ENCODE data around the gene SLC12A9. TPM values are rescaled to one million over a fixed set of nuclear protein-coding genes. Genes with fewer than 3 reads are reported as not detected.
"Not testable (repeated sequence)": the region's sequence is repeated elsewhere in the genome, so short reads cannot be mapped to it uniquely, and the experiment has no call there.

Gene SLC12A9
- total and polyA plus RNA-seq, 11 donors, result 4.6 to 23.6 (median 7.0) TPM

DNA sequence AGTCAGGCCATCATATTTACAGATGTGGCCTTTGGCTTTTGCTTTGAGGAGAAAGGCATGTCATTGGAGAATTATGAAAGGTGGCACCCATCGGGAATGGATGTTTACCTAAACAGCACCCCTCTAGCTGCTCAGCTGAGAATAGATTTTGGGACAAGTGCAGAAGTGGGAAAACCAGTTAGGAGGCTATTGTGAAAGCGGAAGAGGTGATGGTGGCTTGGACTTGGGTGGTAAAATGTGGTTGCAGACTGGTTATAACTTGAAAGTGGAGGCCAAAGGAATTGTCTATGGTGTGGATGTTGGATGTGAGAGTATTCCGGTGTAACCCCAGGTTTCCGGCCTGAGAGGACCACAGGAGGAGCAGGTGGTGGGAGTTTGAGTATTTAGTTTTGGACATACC, 5.2 kb upstream of the SLC12A9 start:
- intact Hi-C loops (cut with DNase I), result loop anchor here in 1 of 10 donors (5.0 kb wide), 1 partner anchor 130 kb away; no protein-coding TSS in a partner anchor
- no peak for TF ChIP-seq POLR2A (IDR thresholded peaks at IDR 0.05)
- TF ChIP-seq, protein P1, sequence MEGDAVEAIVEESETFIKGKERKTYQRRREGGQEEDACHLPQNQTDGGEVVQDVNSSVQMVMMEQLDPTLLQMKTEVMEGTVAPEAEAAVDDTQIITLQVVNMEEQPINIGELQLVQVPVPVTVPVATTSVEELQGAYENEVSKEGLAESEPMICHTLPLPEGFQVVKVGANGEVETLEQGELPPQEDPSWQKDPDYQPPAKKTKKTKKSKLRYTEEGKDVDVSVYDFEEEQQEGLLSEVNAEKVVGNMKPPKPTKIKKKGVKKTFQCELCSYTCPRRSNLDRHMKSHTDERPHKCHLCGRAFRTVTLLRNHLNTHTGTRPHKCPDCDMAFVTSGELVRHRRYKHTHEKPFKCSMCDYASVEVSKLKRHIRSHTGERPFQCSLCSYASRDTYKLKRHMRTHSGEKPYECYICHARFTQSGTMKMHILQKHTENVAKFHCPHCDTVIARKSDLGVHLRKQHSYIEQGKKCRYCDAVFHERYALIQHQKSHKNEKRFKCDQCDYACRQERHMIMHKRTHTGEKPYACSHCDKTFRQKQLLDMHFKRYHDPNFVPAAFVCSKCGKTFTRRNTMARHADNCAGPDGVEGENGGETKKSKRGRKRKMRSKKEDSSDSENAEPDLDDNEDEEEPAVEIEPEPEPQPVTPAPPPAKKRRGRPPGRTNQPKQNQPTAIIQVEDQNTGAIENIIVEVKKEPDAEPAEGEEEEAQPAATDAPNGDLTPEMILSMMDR (IDR thresholded peaks at IDR 0.05), result no peak
- Histone ChIP-seq H3K36me3 (no peaks in the 10 kb centered on the region), H3K4me3 (no peak overlapping the region), H3K9me3 (no peaks in the 10 kb centered on the region), H3K4me1 (peaks cover 0 to 10% (median 7%) of the 10 kb centered on the region in 12 donors), H3K27me3 (no peaks in the 10 kb centered on the region), H3K27ac (no peak overlapping the region)
- 89 to 99% (median 98%) methylated on average over 4 of the region's 4 CpGs for WGBS, 4 donors
- no peak for DNase-seq
- ATAC-seq, result no peak

DNA sequence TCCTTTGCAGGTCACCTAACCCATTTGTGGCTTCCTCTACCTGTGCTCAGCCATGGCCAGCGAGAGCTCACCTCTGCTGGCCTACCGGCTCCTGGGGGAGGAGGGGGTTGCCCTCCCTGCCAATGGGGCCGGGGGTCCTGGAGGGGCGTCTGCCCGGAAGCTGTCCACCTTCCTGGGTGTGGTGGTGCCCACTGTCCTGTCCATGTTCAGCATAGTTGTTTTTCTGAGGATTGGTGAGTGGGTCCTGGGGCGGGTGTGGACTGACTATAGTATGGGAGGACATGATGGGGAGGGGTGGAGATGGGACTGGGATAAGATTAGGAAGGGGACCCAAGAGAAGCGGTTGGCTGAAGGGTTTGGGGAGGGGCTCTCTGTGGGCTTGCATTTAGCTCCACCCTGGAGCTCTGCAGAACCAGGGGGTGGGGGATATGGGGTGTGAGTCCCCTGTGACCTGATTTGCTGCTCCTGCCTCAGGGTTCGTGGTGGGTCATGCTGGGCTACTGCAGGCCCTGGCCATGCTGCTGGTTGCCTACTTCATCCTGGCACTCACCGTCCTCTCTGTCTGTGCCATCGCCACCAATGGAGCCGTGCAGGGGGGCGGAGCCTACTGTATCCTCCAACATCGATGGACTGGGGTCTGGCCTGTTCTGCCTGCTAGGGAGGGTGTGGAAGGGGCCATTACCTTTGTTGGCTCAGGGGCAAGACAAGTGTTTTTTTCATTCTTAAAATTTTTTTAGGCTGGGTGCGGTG, 1.8 kb downstream of the SLC12A9 start:
- intact Hi-C loops (cut with DNase I), result loop anchor here in 9 of 10 donors (5.0 to 10.0 kb wide), 4 partner anchors 57 to 380 kb away; partner anchors contain the start of genes POP7 (in 8 of the 9) and TSC22D4 (in 1 of the 9)
- ATAC-seq, result no peak

DNA sequence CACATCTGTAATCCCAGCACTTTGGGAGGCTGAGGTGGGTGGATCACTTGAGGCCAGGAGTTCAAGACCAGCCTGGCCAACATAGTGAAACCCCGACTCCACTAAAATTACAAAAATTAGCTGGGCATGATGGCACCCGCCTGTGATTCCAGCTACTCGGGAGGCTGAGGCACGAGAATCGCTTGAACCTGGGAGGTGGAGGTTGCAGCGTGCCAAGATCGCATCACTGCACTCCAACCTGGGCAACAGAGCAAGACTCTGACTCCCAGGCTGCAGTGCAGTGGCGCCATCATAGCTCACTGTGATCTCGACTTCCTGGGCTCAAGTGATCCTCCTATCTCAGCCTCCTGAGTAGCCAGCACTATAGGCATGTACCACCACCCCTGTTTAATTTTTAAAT, 2.4 kb downstream of the SLC12A9 start:
- WGBS, 4 donors, result 91 to 97% (median 95%) methylated on average over 9 of the region's 9 CpGs
- ATAC-seq, H3K27me3 ChIP-seq, H3K27ac ChIP-seq, H3K4me3 ChIP-seq, H3K9me3 ChIP-seq: not testable (repeated sequence)
- DNase-seq, result peak in 1 of 5 donors; percentile 16
- Histone ChIP-seq H3K36me3 (peaks cover 0 to 13% (median 0%) of the 10 kb centered on the region in 9 donors), H3K4me1 (peaks cover 0 to 21% (median 12%) of the 10 kb centered on the region in 12 donors)
- intact Hi-C loops (cut with DNase I), result loop anchor here in 9 of 10 donors (5.0 to 10.0 kb wide), 4 partner anchors 58 to 380 kb away; partner anchors contain the start of genes POP7 (in 8 of the 9) and TSC22D4 (in 1 of the 9)

More for the DNA sequence above, 1.8 kb downstream of the SLC12A9 start:
- no peak overlapping the region for H3K27ac ChIP-seq
- no peak overlapping the region for H3K4me3 ChIP-seq
- H3K27me3 ChIP-seq, result no peaks in the 10 kb centered on the region
- DNase-seq, result peak in 1 of 5 donors; percentile 38
- H3K4me1 ChIP-seq, result peaks cover 0 to 21% (median 12%) of the 10 kb centered on the region in 12 donors
- TF ChIP-seq POLR2A (IDR thresholded peaks at IDR 0.05), result no peak
- TF ChIP-seq, protein P1 (IDR thresholded peaks at IDR 0.05), result no peak
- 88 to 94% (median 90%) methylated on average over 12 to 14 of the region's 14 CpGs for WGBS, 4 donors
- H3K9me3 ChIP-seq, result no peaks in the 10 kb centered on the region
- H3K36me3 ChIP-seq, result peaks cover 0 to 10% (median 0%) of the 10 kb centered on the region in 9 donors

DNA sequence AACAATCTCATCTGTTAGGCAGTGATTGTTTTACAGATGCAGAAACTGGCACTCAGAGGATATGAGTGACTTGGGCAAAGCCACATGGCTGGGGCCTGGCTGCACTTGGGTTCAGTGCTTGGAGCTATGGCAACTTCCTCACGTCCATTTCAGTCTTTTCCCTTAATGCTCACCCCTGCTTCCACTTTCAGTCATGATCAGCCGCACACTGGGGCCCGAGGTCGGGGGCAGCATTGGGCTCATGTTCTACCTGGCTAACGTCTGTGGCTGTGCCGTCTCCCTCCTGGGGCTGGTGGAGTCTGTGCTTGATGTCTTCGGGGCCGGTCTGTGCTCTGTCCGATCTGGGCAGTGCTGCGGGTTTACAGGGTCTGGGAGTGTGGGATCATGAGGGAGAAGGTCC, 3.0 kb downstream of the SLC12A9 start:
- H3K27ac ChIP-seq, result no peak overlapping the region
- no peak overlapping the region for H3K4me3 ChIP-seq
- WGBS, 4 donors, result 85 to 96% (median 92%) methylated on average over 6 to 10 of the region's 10 CpGs
- H3K9me3 ChIP-seq, result no peaks in the 10 kb centered on the region
- peaks cover 0 to 21% (median 12%) of the 10 kb centered on the region in 12 donors for H3K4me1 ChIP-seq
- TF ChIP-seq, protein P1 (IDR thresholded peaks at IDR 0.05), result no peak
- TF ChIP-seq POLR2A (IDR thresholded peaks at IDR 0.05), result no peak
- H3K27me3 ChIP-seq, result no peaks in the 10 kb centered on the region
- intact Hi-C loops (cut with DNase I), result loop anchor here in 2 of 10 donors (10.0 kb wide), 2 partner anchors 151 to 381 kb away; partner anchors contain the start of genes POP7 (in 1 of the 2) and TSC22D4 (in 1 of the 2)
- no peak for ATAC-seq
- peaks cover 0 to 19% (median 6%) of the 10 kb centered on the region in 9 donors for H3K36me3 ChIP-seq
- peak in 1 of 5 donors; percentile 39 for DNase-seq
